HCT116 (cell line): ENCODE data around the gene RAPGEF1. TPM values are rescaled to one million over a fixed set of nuclear protein-coding genes. Genes with fewer than 3 reads are reported as not detected.

Source experiments
- ATAC-seq: fragments of 200-7000 bp; cut with Tn5 transposase; 2 replicates; pipeline ENCODE4 v1.9.1; 2020; ENCODE audit warnings: mild to moderate bottlenecking, moderate library complexity
- BruUV-seq: library from RNA; stranded (reverse); fragments of 400-500 nt; replicated peaks from 2 replicates; lab custom pipeline; 2021; lab: Mats Ljungman, UMichigan
- CTCF ChIA-PET: fragments of 300-600 bp; sonication (Branson Sonifier 250); formaldehyde crosslinking; loops from one replicate; lab custom pipeline; 2021; ENCODE audit warnings: antibody characterized with exemption; lab: Charles Lee
- POLR2A ChIA-PET: fragments of 300-600, 350-600 bp; sonication (Branson Sonifier 250); formaldehyde crosslinking; loops from one replicate; lab custom pipeline; 2021; ENCODE audit warnings: antibody characterized with exemption; lab: Charles Lee
- RAD21 ChIA-PET, 2 experiments: fragments of 300-600 bp; sonication (Branson Sonifier 250); formaldehyde crosslinking; loops; one replicate each; lab custom pipeline; 2023; ENCODE audit warnings: low total read pairs in 2 of 2; ENCODE audit not compliant: uncharacterized antibody in 2 of 2, unreplicated experiment in 2 of 2, low non-redundant PET in 1 of 2; lab: Charles Lee
- DNase-seq: peaks from one replicate; pipeline ENCODE4 v3.0.0-alpha.2; 2010; ENCODE audit warnings: low read depth, low spot score
- H2AFZ ChIP-seq: fragments of 200-600 bp; shearing (Covaris generic), sonication (generic); 2 replicates; pipeline ENCODE4 v1.6.1; 2017; ENCODE audit warnings: low read depth, mixed run types, mixed read lengths, antibody characterized with exemption, low read length; ENCODE audit not compliant: poor library complexity, severe bottlenecking
- H3K27ac ChIP-seq: 2 replicates; pipeline ENCODE4 v1.5.1; 2012; ENCODE audit warnings: low read depth, low read length
- H3K27me3 ChIP-seq: fragments of 200-600 bp; sonication (generic); 2 replicates; pipeline ENCODE4 v1.6.1; 2016; ENCODE audit warnings: mixed run types, low read length, mixed read lengths; ENCODE audit not compliant: insufficient read depth
- H3K36me3 ChIP-seq, 2 experiments: fragments of 200-500 bp in 1 of 2; fragments of 200-600 bp in 1 of 2; sonication (Bioruptor generic) in 1 of 2; sonication (generic) in 1 of 2; 2 replicates each; pipeline versions ENCODE4 v1.5.1 to v1.6.1; 2014 to 2016; ENCODE audit warnings: low read length in 2 of 2, inconsistent platforms in 1 of 2, mixed read lengths in 1 of 2, mixed run types in 1 of 2; ENCODE audit not compliant: insufficient read depth in 2 of 2, control insufficient read depth in 1 of 2
- H3K4me1 ChIP-seq, 2 experiments: fragments of 200-600 bp in 1 of 2; sonication (generic) in 1 of 2; 2 replicates each; pipeline versions ENCODE4 v1.5.1 to v1.6.1; 2012 to 2017; ENCODE audit warnings: low read length in 2 of 2, inconsistent platforms in 1 of 2, mild to moderate bottlenecking in 1 of 2, mixed read lengths in 1 of 2, mixed run types in 1 of 2, moderate library complexity in 1 of 2; ENCODE audit not compliant: insufficient read depth in 2 of 2, control insufficient read depth in 1 of 2
- H3K4me2 ChIP-seq: fragments of 200-600 bp; sonication (generic); 2 replicates; pipeline ENCODE4 v1.6.1; 2017; ENCODE audit warnings: mixed run types, low read length, mixed read lengths
- H3K4me3 ChIP-seq, 2 experiments: fragments of 200-600 bp in 1 of 2; sonication (generic) in 1 of 2; replicated peaks in 1 of 2; 2 replicates each; pipeline ENCODE4 v1.5.1; 2011 to 2016; ENCODE audit warnings: low read length in 2 of 2, control low read depth in 1 of 2, low read depth in 1 of 2, mild to moderate bottlenecking in 1 of 2, mixed read lengths in 1 of 2, mixed run types in 1 of 2
- H3K79me2 ChIP-seq: fragments of 200-600 bp; sonication (generic); 2 replicates; pipeline ENCODE4 v1.6.1; 2017; ENCODE audit warnings: mild to moderate bottlenecking, mixed run types, low read length, moderate library complexity, mixed read lengths; ENCODE audit not compliant: insufficient read depth
- H3K9ac ChIP-seq: fragments of 200-600 bp; sonication (generic); 2 replicates; pipeline ENCODE4 v1.6.1; 2016; ENCODE audit warnings: low read length, mixed read lengths
- H3K9me2 ChIP-seq: fragments of 200-600 bp; sonication (generic), shearing (Covaris generic); 2 replicates; pipeline ENCODE4 v1.6.1; 2017; ENCODE audit warnings: mixed run types, mild to moderate bottlenecking, moderate library complexity; ENCODE audit not compliant: insufficient read depth
- H3K9me3 ChIP-seq, 2 experiments: fragments of 200-500 bp in 1 of 2; fragments of 200-600 bp in 1 of 2; sonication (Bioruptor generic) in 1 of 2; sonication (generic) in 1 of 2; 2 replicates each; pipeline ENCODE4 v1.6.1; 2014 to 2017; ENCODE audit warnings: low read length in 2 of 2, mixed read lengths in 2 of 2, inconsistent platforms in 1 of 2, low read depth in 1 of 2, mild to moderate bottlenecking in 1 of 2, mixed run types in 1 of 2, moderate library complexity in 1 of 2; ENCODE audit not compliant: control insufficient read depth in 1 of 2, insufficient read depth in 1 of 2
- H4K20me1 ChIP-seq: fragments of 200-600 bp; sonication (generic), shearing (Covaris generic); 2 replicates; pipeline ENCODE4 v1.6.1; 2017; ENCODE audit warnings: mixed run types, mild to moderate bottlenecking, moderate library complexity; ENCODE audit not compliant: insufficient read depth
- ATF3 ChIP-seq: IDR thresholded peaks from 2 replicates; pipeline ENCODE4 v1.6.1; 2012
- CBX3 ChIP-seq: IDR thresholded peaks from 2 replicates; pipeline ENCODE4 v1.6.1; 2012; ENCODE audit warnings: low read depth
- CEBPB ChIP-seq: IDR thresholded peaks from 2 replicates; pipeline ENCODE4 v1.6.1; 2012; ENCODE audit warnings: low read depth
- EGR1 ChIP-seq: IDR thresholded peaks from 2 replicates; pipeline ENCODE4 v1.6.1; 2012; ENCODE audit warnings: low read depth
- ELF1 ChIP-seq: IDR thresholded peaks from 2 replicates; pipeline ENCODE4 v1.6.1; 2012; ENCODE audit warnings: low read depth, borderline replicate concordance
- EZH2 ChIP-seq: fragments of 200-600 bp; sonication (generic); IDR thresholded peaks from 2 replicates; pipeline ENCODE4 v1.6.1; 2017; ENCODE audit warnings: antibody characterized with exemption, mixed run types
- EZH2phosphoT487 ChIP-seq: fragments of 200-600 bp; IDR thresholded peaks from 2 replicates; pipeline ENCODE4 v1.6.1; 2018; ENCODE audit warnings: antibody characterized with exemption, borderline replicate concordance
- FOSL1 ChIP-seq: IDR thresholded peaks from 2 replicates; pipeline ENCODE4 v1.6.1; 2012; ENCODE audit warnings: low read depth
- JUND ChIP-seq: IDR thresholded peaks from 2 replicates; pipeline ENCODE4 v1.6.1; 2012
- MAX ChIP-seq: IDR thresholded peaks from 2 replicates; pipeline ENCODE4 v1.6.1; 2012
- POLR2A ChIP-seq: IDR thresholded peaks from 2 replicates; pipeline ENCODE4 v1.7.0; 2011; ENCODE audit warnings: borderline replicate concordance; ENCODE audit not compliant: insufficient read depth, insufficient read length; ENCODE audit errors: extremely low read depth
- POLR2AphosphoS5 ChIP-seq: IDR thresholded peaks from 2 replicates; pipeline ENCODE4 v1.6.1; 2011; ENCODE audit warnings: mild to moderate bottlenecking, low read depth, low read length, moderate library complexity
- RAD21 ChIP-seq: IDR thresholded peaks from 2 replicates; pipeline ENCODE4 v1.6.1; 2012; ENCODE audit warnings: low read depth, mild to moderate bottlenecking
- REST ChIP-seq: IDR thresholded peaks from 2 replicates; pipeline ENCODE4 v1.6.1; 2012; ENCODE audit warnings: low read depth
- SIN3A ChIP-seq: IDR thresholded peaks from 2 replicates; pipeline ENCODE4 v1.6.1; 2012; ENCODE audit warnings: low read depth
- TCF7L2 ChIP-seq: IDR thresholded peaks from 2 replicates; pipeline ENCODE4 v1.7.0; 2011; ENCODE audit warnings: borderline replicate concordance, inconsistent platforms; ENCODE audit not compliant: insufficient read depth, insufficient read length; ENCODE audit errors: extremely low read depth
- YY1 ChIP-seq: IDR thresholded peaks from 2 replicates; pipeline ENCODE4 v1.6.1; 2011; ENCODE audit warnings: low read length, low read depth, moderate library complexity, mild to moderate bottlenecking; ENCODE audit not compliant: insufficient replicate concordance; ENCODE audit errors: extremely low read depth
- ZFX ChIP-seq: fragments of 450-650 bp; IDR thresholded peaks from 2 replicates; pipeline ENCODE4 v1.6.1; 2017
- ZNF274 ChIP-seq: fragments of 200-500 bp; sonication (Bioruptor generic); IDR thresholded peaks from 2 replicates; pipeline ENCODE4 v1.6.1; 2014; ENCODE audit warnings: mild to moderate bottlenecking, low read depth, low read length, inconsistent platforms
- intact Hi-C: fragments of 100-400 bp; cut with micrococcal nuclease; formaldehyde crosslinking; loops from 2 replicates; pipeline ENCODE4 v1.10.0; 2022
- total RNA-seq: library from RNA; stranded (reverse); gene quantifications from one replicate; pipeline ENCODE4 v1.2.1, GENCODE V29; 2021; ENCODE audit not compliant: unreplicated experiment

Gene RAPGEF1
- total RNA-seq, 1 experiment from 2014 or later: 43.0 TPM

- Histone ChIP-seq H3K9me2 (no peaks in the 10 kb centered on the region), H3K9me3 (no peaks in the 10 kb centered on the region), H3K4me3 (no peak overlapping the region), H3K9ac (no peak overlapping the region), H2AFZ (no peak overlapping the region), H4K20me1 (no peaks in the 10 kb centered on the region), H3K27me3 (no peaks in the 10 kb centered on the region), H3K4me2 (no peak overlapping the region), H3K27ac (no peak overlapping the region), H3K36me3 (peaks cover 3 to 5% of the 10 kb centered on the region in 2 experiments; a peak in 1 of 4 replicates), H3K4me1 (no peaks in the 10 kb centered on the region), H3K79me2 (no peaks in the 10 kb centered on the region)
- TF ChIP-seq RAD21: no peak
- TF ChIP-seq ZNF274: no peak
- no TSS peak for BruUV-seq
- DNase-seq (no peak), ATAC-seq (no peak)
- RAD21 ChIA-PET: no interaction called here
- CTCF ChIA-PET: no interaction called here
- POLR2A ChIA-PET: no interaction called here
- intact Hi-C loops: no loop called here
These were observed 155.0 kb downstream of the RAPGEF1 start for GRCh38 chr9:131584858-131585257.

- POLR2A ChIA-PET: no interaction called here
- Histone ChIP-seq H4K20me1 (no peaks in the 10 kb centered on the region), H2AFZ (no peak overlapping the region), H3K4me3 (no peak overlapping the region)
- no peak for TF ChIP-seq ATF3
- no peak for TF ChIP-seq EZH2phosphoT487
- TF ChIP-seq EZH2: no peak
- no peak for TF ChIP-seq POLR2AphosphoS5
- no peak for TF ChIP-seq CEBPB
- TF ChIP-seq ELF1: no peak
- TF ChIP-seq TCF7L2: no peak
- no peak for TF ChIP-seq JUND
- TF ChIP-seq ZNF274: no peak
- no peak for TF ChIP-seq SIN3A
- no peak for TF ChIP-seq MAX
- no peak for TF ChIP-seq ZFX
- TF ChIP-seq EGR1: no peak
- no peak for TF ChIP-seq REST
- no peak for TF ChIP-seq YY1
- TF ChIP-seq FOSL1: no peak
- TF ChIP-seq POLR2A: no peak
- TF ChIP-seq CBX3: no peak
- no peak for TF ChIP-seq RAD21
- TF ChIP-seq, all 23 proteins: peak for 0
- intact Hi-C loops: no loop called here
- DNase-seq (no peak), ATAC-seq (no peak)
- H3K4me2 ChIP-seq: no peak overlapping the region
- H3K9me2 ChIP-seq: no peaks in the 10 kb centered on the region
- peaks cover 3 to 5% of the 10 kb centered on the region in 2 experiments; a peak in 2 of 4 replicates for H3K36me3 ChIP-seq
- no TSS peak for BruUV-seq
- H3K4me1 ChIP-seq: no peaks in the 10 kb centered on the region
- no peaks in the 10 kb centered on the region for H3K9me3 ChIP-seq
- RAD21 ChIA-PET: no interaction called here
- no peaks in the 10 kb centered on the region for H3K27me3 ChIP-seq
- H3K79me2 ChIP-seq: no peaks in the 10 kb centered on the region
- CTCF ChIA-PET: no interaction called here
- H3K27ac ChIP-seq: no peak overlapping the region
- H3K9ac ChIP-seq: no peak overlapping the region
These were observed 155.9 kb downstream of the RAPGEF1 start for GRCh38 chr9:131583836-131584555.
